ENCODE data around the gene DYSF.

- TF ChIP-seq POLR2A (IDR thresholded peaks at IDR 0.05; ENCODE audit: low read length) (no peak), GATA1 (IDR thresholded peaks at IDR 0.05; ENCODE audit: low read depth, low read length) (no peak)
These were observed 92.4 kb downstream of the DYSF start for GRCh38 chr2:71545572-71546274.
